PFSK-1 (cell line): ENCODE results near the gene GPC3.

Experiments
- FOXP2 ChIP-seq: optimal IDR thresholded peaks from 2 replicates; pipeline ENCODE3; 2011; ENCODE audit warnings: borderline replicate concordance, control low read depth, inconsistent platforms; ENCODE audit not compliant: insufficient read depth; ENCODE audit errors: extremely low read length, extremely low read depth
- POLR2AphosphoS5 ChIP-seq: IDR thresholded peaks from 2 replicates; pipeline ENCODE4 v1.6.1; 2012; ENCODE audit warnings: low read depth, mild to moderate bottlenecking, control low read depth, low read length, moderate library complexity
- REST ChIP-seq, 2 experiments: IDR thresholded peaks; 2 replicates each; pipeline versions ENCODE4 v1.6.1 to v1.8.0; 2011 to 2012; ENCODE audit warnings: low read depth in 2 of 2, low read length in 2 of 2, control low read depth in 1 of 2, inconsistent platforms in 1 of 2, mild to moderate bottlenecking in 1 of 2, moderate library complexity in 1 of 2; ENCODE audit not compliant: insufficient read depth in 1 of 2
- SIN3A ChIP-seq: IDR thresholded peaks from 2 replicates; pipeline ENCODE4 v1.6.1; 2012; ENCODE audit warnings: mild to moderate bottlenecking, low read length, moderate library complexity, borderline replicate concordance; ENCODE audit not compliant: insufficient read depth
- TAF1 ChIP-seq: IDR thresholded peaks from 2 replicates; pipeline ENCODE4 v1.6.1; 2012; ENCODE audit warnings: low read length, control low read depth, borderline replicate concordance; ENCODE audit not compliant: insufficient read depth

GPC3 gene

GRCh38 chrX:133627673-133628072, 357.7 kb downstream of the GPC3 start:
- no peak for TF ChIP-seq POLR2AphosphoS5
- TF ChIP-seq REST (IDR thresholded peaks at IDR 0.05; ENCODE audit: insufficient read depth in 1 of 2, low read depth in 2 of 2, low read length in 2 of 2), result no peak
- no peak for TF ChIP-seq SIN3A
- TF ChIP-seq FOXP2, result no peak
- TF ChIP-seq TAF1, result no peak

- no peak for TF ChIP-seq TAF1
- no peak for TF ChIP-seq SIN3A
- TF ChIP-seq REST (IDR thresholded peaks at IDR 0.05; ENCODE audit: insufficient read depth in 1 of 2, low read depth in 2 of 2, low read length in 2 of 2), result no peak
Measured at GRCh38 chrX:133611676-133612075, 373.7 kb downstream of the GPC3 start.

- TF ChIP-seq REST (IDR thresholded peaks at IDR 0.05; ENCODE audit: insufficient read depth in 1 of 2, low read depth in 2 of 2, low read length in 2 of 2) (no peak), POLR2AphosphoS5 (no peak), TAF1 (no peak), FOXP2 (no peak), SIN3A (no peak)
Measured at GRCh38 chrX:133610056-133610455, 375.3 kb downstream of the GPC3 start.

- TF ChIP-seq POLR2AphosphoS5, result no peak
- TF ChIP-seq SIN3A, result no peak
- no peak for TF ChIP-seq FOXP2
- TF ChIP-seq REST (IDR thresholded peaks at IDR 0.05; ENCODE audit: insufficient read depth in 1 of 2, low read depth in 2 of 2, low read length in 2 of 2), result no peak
Measured at GRCh38 chrX:133609166-133609565, 376.2 kb downstream of the GPC3 start.

GRCh38 chrX:133608406-133608805, 377.0 kb downstream of the GPC3 start:
- TF ChIP-seq REST (IDR thresholded peaks at IDR 0.05; ENCODE audit: insufficient read depth in 1 of 2, low read depth in 2 of 2, low read length in 2 of 2) (no peak), TAF1 (no peak), SIN3A (no peak), POLR2AphosphoS5 (no peak), FOXP2 (no peak)
